Eye (tissue), 1 donor: ENCODE results near the gene RABGAP1L.

Experiments
- DNase-seq: peaks from one replicate; pipeline ENCODE4 v3.0.0-alpha.2; 2015

Gene RABGAP1L

DNA sequence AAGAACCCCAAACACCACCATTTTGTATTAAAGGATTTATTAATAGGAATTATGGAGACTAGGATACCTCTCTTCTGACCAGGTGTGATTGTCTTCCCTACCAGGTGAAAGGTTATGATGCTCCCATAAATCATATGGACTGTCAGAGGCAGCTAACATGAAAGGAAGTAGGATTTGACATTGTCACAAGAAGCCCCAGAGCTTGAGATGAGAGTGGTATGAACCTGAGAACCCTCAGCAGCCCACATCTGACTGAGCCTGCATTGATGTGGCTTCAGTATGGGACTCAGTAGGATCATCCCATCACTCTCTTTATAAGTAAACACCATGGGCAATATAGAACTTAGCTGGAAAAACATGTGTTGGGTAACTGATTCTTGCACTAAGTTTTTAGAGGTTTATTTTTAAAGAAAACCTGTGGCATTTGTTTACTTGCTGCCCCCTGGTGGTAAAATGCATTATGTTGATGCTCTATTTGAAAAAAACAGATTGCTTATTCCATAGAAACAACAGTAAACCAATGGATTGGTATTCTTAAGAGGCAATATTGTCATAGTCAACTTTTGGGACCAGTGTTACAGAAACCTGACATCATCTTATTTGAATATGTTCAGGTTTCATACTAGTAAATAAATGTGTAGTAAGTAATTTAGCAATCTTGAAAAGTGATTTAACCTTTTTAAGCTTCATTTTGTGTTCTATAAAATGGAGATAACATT, 823.8 kb downstream of the RABGAP1L start:
- DNase-seq = peak; percentile 65

DNA sequence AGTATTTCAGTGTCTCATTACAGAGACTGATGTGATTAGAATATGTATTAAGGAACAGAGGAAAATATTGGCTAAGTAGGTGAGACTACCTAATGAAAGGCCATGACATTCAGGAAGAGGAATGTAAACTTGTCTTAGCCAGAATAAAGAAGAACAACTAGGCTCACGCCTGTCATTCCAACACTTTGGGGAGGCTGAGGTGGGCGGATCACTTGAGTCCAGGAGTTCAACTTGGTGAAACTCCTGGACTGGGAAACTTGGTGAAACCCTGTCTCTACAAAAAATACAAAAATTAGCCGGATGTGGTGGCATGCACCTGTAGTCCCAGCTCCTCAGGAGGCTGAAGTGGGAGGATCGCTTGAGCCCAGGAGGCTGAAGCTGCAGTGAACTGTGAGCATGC, 825.6 kb downstream of the RABGAP1L start:
- DNase-seq = no peak

DNA sequence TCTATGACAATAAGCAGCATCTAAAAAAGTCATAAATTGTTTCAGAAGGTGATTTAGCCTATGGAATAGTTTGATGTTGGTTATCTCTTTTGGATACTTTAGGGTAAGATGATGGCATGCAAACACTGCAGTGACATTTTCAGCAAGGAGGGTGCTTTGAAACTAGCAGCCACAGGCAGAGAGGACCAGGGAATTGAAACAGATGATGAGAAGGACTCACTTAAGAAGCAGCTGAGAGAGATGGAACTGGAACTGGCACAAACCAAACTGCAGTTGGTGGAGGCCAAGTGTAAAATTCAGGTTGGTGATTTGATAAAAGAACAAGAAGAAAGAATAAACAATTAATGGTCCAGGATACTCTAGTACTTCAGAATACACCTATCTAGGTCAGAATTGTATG, 829.2 kb downstream of the RABGAP1L start:
- DNase-seq = no peak

DNA sequence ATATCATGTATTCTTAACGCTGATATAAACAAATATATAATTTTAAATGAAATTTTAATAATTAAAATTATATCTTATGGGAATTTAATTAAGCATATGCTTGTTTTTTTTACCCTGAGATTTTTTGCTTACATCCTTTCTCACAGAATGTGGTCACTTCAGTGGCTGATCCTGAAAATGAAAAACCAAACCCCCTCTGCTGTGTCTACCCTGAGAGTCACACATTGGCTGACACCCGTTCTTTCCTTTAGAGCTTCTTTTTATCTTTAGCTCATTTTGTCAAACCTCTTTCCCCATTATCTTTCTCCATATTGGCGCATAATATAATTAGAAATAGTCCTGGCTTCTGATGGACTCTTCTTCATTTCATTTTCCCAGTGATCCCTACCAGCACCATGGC, 829.7 kb downstream of the RABGAP1L start:
- no peak for DNase-seq

DNA sequence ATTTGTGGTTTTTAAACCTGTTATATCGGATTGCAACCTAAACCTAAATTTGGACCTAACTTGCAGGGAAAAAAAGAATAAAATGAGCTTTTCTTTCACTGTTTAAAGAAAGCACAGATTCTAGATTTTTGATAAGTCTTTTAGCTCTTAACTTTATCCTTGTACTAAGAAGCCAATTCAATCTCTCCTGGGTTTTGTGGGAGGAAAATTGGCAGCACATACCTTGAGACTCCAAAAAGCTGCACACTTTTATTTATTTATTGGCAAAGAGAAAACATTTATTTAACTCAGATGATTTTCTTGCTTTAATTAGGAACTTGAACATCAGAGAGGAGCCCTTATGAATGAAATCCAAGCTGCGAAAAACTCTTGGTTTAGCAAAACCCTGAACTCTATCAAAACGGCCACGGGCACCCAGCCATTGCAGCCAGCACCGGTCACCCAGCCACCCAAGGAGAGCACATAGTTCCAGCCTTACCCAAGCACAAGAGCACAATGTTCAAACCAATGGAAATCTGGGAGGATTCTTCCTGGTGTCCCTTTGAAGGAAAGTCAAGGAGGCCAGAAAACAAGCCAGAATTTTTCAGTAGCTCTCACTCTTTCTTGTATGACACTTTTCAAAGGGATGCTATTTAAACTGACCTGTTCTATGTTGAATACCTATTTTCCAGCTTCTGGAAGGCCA, 830.4 kb downstream of the RABGAP1L start:
- no peak for DNase-seq

DNA sequence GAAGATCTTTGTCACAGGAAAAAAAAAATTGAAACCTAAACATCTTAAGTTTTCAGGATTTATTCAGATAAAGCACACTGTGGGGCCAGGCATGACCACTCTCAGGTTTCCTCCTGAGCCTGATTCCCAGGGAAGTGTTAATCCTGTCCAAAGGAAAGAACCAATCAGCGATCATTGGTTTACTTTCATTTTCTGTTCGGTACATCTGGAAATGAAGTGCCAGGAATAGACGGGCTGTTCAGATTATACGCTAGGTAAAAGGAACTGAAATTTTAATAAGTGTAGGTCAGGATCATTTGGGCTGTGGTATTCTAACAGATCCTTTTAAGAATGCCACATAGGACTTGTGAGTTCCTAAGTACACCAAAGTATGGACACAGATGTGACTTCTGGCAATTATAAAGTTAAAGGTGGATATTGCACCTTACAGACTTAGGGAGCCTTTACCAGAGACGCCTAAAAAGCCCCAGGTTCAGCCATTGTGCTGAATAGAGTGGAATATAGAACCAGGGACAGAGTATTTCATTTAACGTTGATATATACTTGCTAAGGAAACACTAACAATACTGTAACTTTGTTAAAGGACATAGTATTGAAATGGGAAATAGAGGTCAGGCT, 831.2 kb downstream of the RABGAP1L start:
- no peak for DNase-seq

DNA sequence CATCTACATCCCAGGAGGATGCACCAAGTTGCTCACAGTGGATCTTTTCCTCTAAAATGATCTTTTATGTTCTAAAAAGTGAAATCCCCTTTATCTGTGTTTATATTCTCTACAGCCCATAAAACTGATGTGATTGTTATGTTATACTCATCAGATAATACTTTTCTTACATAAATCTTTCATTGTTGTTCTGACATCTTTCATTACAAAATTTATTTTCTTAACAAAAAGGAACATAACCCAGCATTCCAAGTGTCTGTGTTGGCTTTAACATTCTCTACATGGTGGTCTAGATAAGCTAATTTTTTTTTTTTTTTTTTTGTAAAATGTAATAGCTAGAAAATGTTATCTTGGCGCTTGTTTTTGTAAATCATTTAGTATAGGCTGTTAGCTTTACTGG, 832.2 kb downstream of the RABGAP1L start:
- no peak for DNase-seq

DNA sequence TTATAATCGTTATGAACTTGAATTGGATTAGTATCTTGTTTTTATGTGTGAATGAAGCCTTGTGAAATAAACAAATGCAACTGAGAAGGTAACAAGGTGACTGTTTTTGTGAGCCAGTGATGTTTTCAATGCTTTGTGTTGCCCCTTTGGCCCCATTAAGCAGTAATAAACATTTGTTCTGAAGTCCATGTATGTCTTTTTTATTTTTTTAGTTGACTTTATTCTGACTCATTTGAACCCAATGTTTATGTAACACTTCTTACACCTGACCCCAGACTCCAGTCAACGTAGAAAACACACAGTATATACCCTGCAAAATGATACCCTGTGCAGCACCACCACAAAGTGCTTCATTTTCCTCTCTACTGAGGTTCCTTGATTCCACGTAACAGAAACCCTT, 835.8 kb downstream of the RABGAP1L start:
- no peak for DNase-seq

DNA sequence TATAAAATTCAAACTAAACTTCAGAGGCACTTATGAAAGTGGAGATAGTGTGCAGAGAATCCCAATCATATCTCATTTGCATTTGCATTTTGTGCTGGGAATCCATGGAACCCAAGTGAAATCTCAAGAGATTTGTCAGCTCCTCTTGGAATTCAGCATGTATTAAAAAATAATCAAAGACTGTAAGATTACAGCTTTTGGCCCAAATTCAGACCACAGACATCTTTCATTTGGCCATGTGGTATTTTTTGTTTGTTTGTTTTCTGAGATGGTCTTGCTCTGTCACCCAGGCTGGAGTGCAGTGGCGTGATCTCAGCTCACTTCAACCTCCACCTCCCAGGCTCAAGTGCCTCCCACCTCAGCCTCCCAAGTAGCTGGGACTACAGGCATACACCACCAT, 836.6 kb downstream of the RABGAP1L start:
- no peak for DNase-seq

DNA sequence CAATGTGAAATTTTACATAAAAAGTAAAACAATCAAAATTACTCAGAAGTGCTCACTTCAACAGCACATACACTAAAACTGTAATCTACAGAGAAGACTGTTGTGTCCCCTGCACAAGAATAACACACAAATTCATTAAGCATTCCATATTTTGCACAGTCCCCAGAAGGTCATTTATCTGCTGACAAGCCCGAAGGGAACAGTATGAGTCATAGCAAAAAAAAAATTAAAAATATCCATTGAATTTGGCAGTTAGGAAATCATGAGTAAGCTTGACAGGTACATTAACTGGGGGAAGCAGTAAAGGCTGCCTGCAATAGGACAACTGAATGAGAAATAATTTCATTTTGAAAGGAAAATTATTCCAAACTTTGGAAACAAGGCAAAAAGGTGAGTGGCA, 837.2 kb downstream of the RABGAP1L start:
- DNase-seq = no peak

DNA sequence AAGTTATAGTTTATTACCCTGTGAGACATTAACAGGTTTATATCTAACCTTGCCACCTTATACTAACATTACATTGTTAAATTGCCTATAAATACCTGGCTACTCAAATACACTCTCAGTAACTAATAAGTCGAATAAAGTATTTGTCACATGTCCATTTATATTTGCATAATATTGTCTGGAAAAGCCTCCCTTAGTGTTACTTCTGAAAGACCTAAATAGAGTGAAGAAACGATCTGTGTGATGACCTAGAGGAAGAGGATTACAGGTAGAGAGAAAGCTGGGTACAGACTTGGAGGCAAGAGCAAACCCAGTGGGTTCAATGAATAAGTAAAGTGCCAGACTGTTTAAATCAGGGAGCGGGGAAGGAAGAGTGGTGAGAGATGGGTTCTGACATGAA, 837.7 kb downstream of the RABGAP1L start:
- no peak for DNase-seq

DNA sequence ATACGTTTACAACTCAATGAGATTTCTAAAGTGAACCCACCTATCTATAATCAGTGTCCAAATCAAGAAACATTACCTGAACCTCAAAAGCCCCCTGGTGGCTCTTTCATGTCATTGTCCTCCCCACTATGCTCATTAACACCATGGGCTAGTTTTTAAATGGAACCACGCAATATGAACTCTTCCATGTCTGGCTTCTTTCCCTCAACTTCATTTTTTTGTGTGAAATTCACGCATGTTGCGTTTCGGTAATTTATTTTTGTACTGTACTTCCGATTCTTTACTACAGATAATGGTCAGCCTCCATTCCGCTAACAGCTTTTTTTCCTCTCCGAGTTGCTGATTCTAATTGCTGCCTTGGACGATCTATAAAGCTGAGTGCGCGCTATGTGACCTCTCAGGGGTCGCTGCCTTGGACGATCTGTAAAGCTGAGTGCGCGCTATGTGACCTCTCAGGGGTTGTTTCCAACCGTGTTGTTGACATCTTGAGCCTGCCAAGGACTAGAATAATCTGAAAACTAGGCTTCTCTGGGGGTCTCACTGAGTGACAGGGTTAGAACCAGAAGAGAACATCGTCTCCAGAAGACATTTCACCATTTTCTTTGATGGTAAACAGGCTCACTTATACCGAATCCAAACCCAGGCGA, 839.4 kb downstream of the RABGAP1L start:
- DNase-seq = peak; percentile 88

DNA sequence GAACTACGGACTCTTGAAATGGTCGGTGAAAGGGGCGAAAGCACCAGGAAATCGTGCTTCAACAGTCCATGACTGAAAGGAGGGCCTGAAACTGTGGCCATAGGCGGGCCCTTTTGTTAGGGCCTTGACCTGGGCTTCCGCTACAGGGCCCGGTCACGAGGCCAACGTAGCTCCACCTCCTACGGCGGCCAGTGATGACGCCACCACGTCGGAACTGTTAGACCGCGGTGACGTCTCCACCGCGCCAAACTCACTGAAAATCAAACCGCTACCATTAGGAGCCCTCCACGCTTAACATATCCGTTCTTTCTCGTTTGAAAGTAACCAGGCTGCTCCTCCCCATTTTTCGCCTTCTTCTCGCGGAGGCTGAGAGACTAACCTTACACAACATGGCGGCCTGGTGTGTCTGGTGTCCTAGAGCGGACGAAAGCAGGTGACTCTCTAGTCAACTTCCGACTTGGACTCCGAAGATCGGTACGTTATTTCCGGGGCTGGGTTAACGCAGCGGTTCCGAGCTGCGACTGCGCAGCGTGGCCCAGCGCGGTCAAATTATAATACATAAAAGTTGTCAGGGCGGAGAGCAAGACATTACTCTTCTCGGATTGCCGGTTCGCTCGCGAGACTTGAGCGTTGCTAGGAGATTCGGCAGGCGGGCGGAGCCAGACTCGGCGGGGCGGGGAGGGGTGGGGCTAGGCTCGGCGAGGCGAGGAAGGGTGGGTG, 840.1 kb downstream of the RABGAP1L start:
- peak; percentile 99 for DNase-seq

DNA sequence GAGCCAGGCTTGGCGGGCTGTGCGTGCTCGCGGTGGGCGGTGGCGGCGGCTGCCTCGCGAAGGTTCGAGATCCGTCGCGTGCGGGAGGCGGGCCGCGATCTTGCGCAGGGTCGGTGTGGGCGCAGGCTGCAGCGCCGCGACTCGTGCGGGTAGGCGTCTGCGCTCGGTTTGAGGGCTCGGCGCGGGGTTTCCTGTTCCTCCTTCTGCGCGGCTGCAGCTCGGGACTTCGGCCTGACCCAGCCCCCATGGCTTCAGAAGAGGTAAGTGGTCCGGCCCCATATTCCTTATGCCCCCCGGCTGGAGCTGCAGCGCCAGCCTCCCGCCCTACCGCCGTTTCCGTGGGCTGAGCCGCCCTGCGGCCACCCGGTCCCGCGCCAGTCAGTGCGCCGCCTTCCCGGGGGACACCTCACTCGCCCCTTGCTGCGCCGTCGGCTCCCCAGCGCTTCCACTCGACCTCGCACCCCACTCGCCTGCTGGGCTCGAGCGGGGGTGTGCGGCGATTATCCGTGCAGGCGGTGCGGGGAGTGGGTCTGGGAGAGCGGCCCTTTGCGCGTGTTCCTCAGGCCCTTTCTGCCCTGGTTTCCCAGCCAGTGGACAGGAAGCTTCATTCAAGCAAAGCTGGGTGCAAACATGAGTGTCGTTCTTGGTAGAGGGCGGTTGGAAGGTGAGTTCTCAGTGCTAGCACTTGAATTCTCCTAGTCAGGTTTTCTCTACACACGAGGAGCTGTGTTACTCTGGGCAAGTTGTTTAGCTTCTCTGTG, 840.8 kb downstream of the RABGAP1L start, which contains the start of gene CACYBP:
Gene CACYBP, plus strand, starts transcription at position 12 of the 761 bp plus-strand sequence. Its CDS starts 234 bp downstream, at position 246.
- DNase-seq = no peak

DNA sequence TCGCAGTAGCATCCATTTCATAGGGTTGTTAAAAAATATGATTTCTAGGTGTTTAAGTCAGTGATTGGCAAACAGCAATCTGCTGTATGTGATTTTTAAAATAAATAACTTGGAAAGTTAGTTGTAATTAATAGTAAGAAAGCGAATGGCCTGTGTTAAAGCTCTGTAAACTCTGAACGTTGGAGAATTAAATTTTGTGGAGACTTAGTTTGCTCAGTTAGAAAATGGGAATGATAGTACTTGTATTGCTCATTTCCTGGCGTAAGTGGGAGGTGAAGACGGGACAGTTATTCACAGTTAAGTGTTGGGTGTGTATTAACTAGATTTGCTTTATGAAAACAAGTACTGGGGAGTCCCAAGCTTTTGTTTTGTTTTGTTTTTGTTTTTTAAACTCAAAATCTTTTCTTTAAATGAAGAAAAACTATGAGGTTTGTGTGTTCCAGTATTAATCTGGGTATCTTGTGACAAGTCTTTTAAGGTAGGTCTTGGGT, 841.4 kb downstream of the RABGAP1L start:
- no peak for DNase-seq

DNA sequence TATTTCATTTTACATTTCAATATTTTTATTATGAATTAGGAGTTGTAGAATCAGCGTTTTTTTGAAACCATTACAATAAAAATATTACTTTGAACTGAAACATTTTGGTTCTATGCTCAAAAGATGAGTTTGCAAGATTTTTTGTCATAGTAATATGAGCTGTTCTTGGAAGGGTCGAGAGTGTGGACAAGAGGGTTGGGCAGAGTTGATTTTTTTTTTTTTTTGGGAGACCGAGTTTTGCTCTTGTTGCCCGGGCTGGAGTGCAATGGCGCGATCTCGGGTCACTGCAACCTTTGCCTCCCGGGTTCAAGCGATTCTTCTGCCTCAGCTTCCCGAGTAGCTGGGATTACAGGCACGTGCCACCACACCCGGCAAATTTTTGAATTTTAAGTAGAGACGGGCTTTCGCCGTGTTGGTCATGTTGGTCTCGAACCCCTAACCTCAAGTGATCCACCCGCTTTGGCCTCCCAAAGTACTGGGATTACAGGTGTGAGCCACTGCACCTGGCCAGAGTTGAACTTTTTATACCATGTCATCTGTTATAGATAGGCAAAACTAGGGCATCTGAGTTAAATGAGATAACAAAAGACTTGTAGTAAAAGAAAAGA, 843.7 kb downstream of the RABGAP1L start:
- DNase-seq = no peak

DNA sequence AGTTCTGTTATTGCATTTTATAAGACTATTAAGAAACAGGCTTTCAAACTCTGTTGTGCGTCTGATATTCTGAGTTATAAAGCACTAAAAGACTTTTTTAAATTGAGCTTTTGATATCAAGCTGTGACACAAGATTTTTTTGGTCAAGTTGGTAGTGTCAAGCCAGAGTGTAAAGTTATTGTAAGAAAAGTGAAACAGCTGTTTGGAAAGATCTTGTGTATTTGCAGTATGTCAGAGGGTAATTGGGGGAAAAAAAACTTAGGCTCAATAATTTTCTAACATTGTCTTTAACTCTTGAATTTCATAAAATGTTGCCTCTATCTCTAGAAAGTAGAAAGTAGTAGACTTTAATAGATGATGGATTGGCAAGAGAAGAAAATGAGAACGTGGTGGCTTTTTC, 844.2 kb downstream of the RABGAP1L start:
- DNase-seq = no peak

DNA sequence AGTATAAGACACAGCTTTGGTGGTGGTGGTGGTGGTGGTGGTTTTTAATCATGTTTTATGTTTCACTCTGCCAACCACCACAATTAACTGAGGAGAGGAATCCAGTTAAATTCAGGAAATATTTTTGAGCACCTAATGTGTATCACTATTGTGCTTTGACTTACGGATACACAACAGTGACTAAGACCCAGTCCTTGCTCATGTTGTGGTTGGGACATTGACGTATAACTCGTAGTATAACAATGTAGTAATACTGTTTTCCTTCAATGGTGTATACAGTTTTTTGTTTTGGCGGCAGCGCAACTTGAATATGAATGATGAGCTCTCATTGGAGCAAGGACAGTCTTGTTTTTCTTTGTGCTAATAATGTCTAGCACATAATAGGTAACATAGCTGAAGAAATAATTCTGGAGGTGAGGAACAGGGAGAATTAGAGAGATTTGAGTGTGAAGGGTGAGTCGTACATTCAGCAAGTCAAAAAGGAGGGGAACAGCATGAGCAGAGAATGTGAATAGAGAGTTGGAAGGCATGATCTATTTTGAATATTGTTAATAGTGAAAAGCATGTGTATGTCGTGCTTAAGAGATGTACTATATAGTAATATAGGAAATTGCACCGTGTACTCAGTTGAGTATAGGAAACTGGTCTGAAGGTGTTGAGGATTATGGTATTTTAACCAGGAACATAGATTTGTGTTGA, 845.9 kb downstream of the RABGAP1L start:
- no peak for DNase-seq

DNA sequence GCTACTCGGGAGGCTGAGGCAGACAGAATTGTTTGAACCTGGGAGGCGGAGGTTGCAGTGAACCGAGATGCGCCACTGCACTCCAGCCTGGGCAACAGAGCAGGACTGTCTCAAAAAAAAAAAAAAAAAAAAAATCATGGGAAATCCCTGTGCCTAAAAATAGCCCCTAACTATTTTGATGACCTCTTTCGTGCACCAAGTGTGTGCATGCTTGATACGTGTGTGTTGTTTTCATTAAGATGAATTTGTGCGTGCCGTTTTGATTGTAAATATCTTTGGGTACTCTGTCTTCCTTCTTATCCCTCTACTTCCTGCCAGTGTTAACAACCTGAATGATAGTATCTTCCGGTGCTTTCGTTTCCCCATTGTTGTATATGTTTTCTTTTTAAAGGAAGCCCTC, 850.2 kb downstream of the RABGAP1L start:
- no peak for DNase-seq

DNA sequence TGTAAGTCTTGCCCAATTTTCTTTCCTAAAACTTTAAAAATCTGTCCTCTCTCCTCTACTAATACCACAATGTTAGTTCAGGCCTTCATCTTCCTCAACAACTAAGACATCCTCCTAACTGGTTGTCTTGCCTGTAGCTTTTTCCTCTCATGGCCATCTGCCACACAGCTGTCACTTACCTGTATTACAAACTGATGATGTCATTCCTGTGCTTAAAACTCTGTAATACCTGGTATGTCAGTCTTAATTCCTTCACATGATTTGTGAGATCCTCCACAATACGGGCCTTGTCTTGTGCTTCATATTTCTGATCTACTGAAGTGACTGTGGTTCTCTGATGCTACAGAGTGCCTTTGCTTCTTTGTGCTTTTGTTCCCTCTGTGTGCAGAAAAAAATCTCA, 854.1 kb downstream of the RABGAP1L start:
- DNase-seq = no peak

DNA sequence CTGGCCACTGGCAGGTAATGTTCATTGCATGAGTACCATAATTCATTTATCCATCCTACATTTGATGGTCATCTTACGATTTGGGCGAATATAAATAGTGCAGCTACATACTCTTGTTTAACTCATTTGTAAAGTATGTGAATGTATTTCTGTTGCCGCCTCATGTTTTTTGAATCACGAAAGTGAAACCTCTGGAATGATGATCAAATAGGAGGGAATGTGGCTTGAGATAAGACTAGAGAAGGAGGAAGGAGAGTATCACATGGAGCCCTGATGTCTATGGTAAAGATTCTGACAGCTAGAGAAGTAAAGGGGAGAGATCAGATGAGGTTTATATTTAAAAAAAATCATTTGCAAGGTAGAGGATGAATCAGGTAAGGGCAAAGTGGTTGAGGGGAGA, 855.9 kb downstream of the RABGAP1L start:
- no peak for DNase-seq
